ENCODE results near the gene MRPL28. TPM values are rescaled to one million over a fixed set of nuclear protein-coding genes. Genes with fewer than 3 reads are reported as not detected.
A peak's percentile ranks its signal among the peaks of the same experiment; 100 is the strongest.
"Not testable (repeated sequence)": the region's sequence is repeated elsewhere in the genome, so short reads cannot be mapped to it uniquely, and the experiment has no call there.

The MRPL28 gene
- total RNA-seq, 1 experiment from 2014 or later = 38.1 TPM

DNA sequence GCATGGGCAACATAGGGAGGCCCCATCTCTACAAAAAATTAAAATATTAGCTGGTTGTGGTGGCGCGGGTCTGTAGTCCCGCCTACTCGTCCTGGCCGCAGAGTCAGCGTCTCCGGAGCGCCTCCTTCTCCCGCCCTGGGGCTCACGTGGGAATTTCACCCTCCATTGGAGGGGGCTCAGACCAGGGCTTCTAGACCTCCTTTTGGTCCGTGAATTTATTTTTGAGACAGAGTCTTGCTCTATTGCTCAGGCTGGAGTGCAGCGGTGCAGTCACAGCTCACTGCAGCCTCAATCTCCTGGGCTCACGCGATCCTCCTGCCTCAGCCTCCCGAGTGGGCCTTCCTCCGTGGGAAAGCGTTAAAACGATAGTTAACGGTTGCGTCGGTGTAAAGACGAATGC is 26.3 kb upstream of the MRPL28 start:
- no peaks in the 10 kb centered on the region for H3K27me3 ChIP-seq (ENCODE audit: low read length)
- H3K36me3 ChIP-seq (ENCODE audit: insufficient read depth, low read length) = no peaks in the 10 kb centered on the region
- 0 out of 2 replicates have a peak, but pooled peaks cover 7% of the 10 kb centered on the region for H4K20me1 ChIP-seq (ENCODE audit: insufficient read depth, low read depth, low read length)
- H2AFZ ChIP-seq (ENCODE audit: low read length) = peak overlapping the region; percentile 81; the same call in 1 of the 2 replicates
- peak; percentile 67 for DNase-seq
- H3K4me3 ChIP-seq (ENCODE audit: low read length) = peak overlapping the region; percentile 58
- H3K79me2 ChIP-seq (ENCODE audit: low read length) = no peaks in the 10 kb centered on the region
- peak overlapping the region; percentile 65 for H3K9ac ChIP-seq (ENCODE audit: low read length)
- no peak overlapping the region for H3K27ac ChIP-seq (ENCODE audit: low read length)
- peaks cover 36% of the 10 kb centered on the region for H3K4me1 ChIP-seq (ENCODE audit: low read length)
- H3K4me2 ChIP-seq (ENCODE audit: low read depth, low read length, poor library complexity, severe bottlenecking) = peak overlapping the region; percentile 54
- no peaks in the 10 kb centered on the region for H3K9me2 ChIP-seq (replicated peaks; ENCODE audit: insufficient read depth, low read length)
- H3K9me3 ChIP-seq (ENCODE audit: low read length) = peaks cover 3% of the 10 kb centered on the region; the same call in 1 of the 2 replicates

DNA sequence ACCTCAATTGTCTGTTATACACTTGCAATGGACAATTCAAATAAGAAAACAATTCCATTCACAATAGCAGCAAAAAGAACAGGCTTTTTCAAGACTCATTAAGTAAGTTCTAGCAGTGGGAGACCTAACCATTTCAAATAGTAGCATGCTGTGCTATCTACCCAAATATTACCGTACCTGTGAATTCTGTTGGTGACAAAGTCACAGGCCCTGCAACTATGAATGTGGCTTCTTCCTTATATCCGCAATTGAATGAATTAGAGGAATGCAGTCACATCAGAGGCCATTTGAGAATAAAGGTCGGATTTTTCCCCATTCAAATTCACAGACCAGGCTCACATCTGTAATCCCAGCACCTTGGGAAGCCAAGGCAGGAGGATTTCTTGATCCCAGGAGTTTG is 25.9 kb upstream of the MRPL28 start:
- Histone ChIP-seq H3K4me1 (ENCODE audit: low read length) (peaks cover 36% of the 10 kb centered on the region), H3K9me2 (replicated peaks; ENCODE audit: insufficient read depth, low read length) (no peaks in the 10 kb centered on the region), H3K36me3 (ENCODE audit: insufficient read depth, low read length) (no peaks in the 10 kb centered on the region), H3K27me3 (ENCODE audit: low read length) (no peaks in the 10 kb centered on the region), H2AFZ (ENCODE audit: low read length) (no peak overlapping the region), H3K4me3 (ENCODE audit: low read length) (0 out of 2 replicates have a peak overlapping the region, but pooled peaks have one; percentile 58), H3K9ac (ENCODE audit: low read length) (peak overlapping the region; percentile 65; the same call in 1 of the 2 replicates), H3K79me2 (ENCODE audit: low read length) (no peaks in the 10 kb centered on the region), H3K27ac (ENCODE audit: low read length) (no peak overlapping the region), H4K20me1 (ENCODE audit: insufficient read depth, low read depth, low read length) (0 out of 2 replicates have a peak, but pooled peaks cover 7% of the 10 kb centered on the region), H3K4me2 (ENCODE audit: low read depth, low read length, poor library complexity, severe bottlenecking) (no peak overlapping the region), H3K9me3 (ENCODE audit: low read length) (peaks cover 3% of the 10 kb centered on the region; the same call in 1 of the 2 replicates)
- DNase-seq = no peak

DNA sequence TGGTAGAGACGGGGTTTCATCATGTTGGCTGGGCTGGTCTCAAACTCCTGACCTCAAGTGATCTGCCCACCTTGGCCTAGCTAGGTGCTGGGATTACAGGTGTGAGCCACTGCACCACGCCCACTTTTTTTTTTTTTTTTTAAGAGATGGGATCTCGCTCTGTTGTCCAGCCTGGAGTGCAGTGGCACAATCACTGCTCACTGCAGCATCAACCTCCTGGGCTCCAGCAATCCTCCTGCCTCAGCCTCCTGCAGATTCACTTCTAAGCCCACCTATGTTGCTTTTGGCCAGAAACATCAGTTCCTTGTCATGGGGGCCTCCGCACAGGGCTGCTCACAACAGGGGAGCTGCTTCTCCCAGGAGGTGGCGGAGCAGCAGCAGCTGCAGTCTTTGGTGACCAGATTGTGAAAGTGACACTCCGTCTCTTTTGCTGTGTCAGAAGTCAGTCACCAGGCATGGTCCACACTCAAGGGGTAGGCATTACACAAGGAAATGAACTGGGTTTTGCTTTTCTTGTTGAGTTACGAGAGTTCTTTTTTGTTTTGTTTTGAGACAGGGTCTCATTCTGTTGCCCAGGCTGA is 22.2 kb upstream of the MRPL28 start:
- H3K27ac ChIP-seq (ENCODE audit: low read length) = no peak overlapping the region
- no peaks in the 10 kb centered on the region for H3K36me3 ChIP-seq (ENCODE audit: insufficient read depth, low read length)
- DNase-seq = no peak
- no peaks in the 10 kb centered on the region for H4K20me1 ChIP-seq (ENCODE audit: insufficient read depth, low read depth, low read length)
- H3K79me2 ChIP-seq (ENCODE audit: low read length) = no peaks in the 10 kb centered on the region
- no peak overlapping the region for H3K9ac ChIP-seq (ENCODE audit: low read length)
- no peak overlapping the region for H3K4me3 ChIP-seq (ENCODE audit: low read length)
- H3K4me2 ChIP-seq (ENCODE audit: low read depth, low read length, poor library complexity, severe bottlenecking) = no peak overlapping the region
- H3K4me1 ChIP-seq (ENCODE audit: low read length) = peaks cover 6% of the 10 kb centered on the region
- H2AFZ ChIP-seq (ENCODE audit: low read length) = no peak overlapping the region
- no peaks in the 10 kb centered on the region for H3K9me2 ChIP-seq (replicated peaks; ENCODE audit: insufficient read depth, low read length)
- H3K27me3 ChIP-seq (ENCODE audit: low read length) = no peaks in the 10 kb centered on the region
- H3K9me3 ChIP-seq (ENCODE audit: low read length) = peaks cover 3% of the 10 kb centered on the region; the same call in 1 of the 2 replicates

DNA sequence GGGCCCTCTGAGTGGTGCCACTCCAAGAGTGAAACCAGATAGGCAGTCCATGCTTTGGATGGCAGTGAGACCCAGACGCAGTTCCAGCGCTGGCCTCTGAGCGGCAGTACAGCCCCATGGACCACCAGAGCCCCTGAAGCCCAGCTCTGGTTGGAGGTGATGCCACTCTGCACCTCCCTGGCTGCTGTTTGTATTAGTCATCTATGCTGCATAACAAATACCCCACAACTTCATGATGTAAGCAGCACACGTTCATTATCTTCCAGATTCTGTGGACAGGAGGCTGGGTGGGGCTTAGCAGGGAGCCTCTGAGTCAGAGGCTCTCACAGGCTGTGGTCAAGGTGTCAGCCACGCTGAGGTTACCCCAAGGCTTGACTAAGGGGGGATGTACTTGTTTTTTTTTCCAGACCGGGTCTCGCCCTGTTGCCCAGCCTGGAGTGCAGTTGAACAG is 21.6 kb upstream of the MRPL28 start:
- Histone ChIP-seq H3K4me1 (ENCODE audit: low read length) (peaks cover 6% of the 10 kb centered on the region), H3K4me2 (ENCODE audit: low read depth, low read length, poor library complexity, severe bottlenecking) (no peak overlapping the region)

DNA sequence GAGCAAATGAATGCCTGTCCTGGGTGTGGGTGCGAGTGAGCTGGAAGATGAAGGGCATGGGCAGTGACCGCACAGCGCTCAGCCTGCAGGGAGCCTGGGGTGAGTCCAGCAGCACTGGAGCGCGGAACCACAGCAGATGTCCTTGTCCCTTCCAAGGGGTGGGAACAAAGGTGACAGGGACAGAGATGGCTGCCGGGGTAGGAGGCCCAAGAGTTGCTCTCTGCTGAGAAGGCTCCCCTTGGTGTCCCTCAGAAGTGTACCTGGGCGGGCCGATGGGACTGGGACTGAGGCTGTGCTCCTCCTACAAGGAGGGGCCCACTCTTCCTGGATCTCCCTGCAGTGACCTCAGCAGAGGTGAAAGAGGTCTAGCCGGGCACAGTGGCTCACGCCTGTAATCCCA is 19.0 kb upstream of the MRPL28 start:
- Histone ChIP-seq H3K4me1 (ENCODE audit: low read length) (no peaks in the 10 kb centered on the region), H4K20me1 (ENCODE audit: insufficient read depth, low read depth, low read length) (no peaks in the 10 kb centered on the region), H3K36me3 (ENCODE audit: insufficient read depth, low read length) (no peaks in the 10 kb centered on the region), H3K79me2 (ENCODE audit: low read length) (no peaks in the 10 kb centered on the region), H3K9ac (ENCODE audit: low read length) (no peak overlapping the region), H3K4me2 (ENCODE audit: low read depth, low read length, poor library complexity, severe bottlenecking) (no peak overlapping the region), H3K9me3 (ENCODE audit: low read length) (peaks cover 3% of the 10 kb centered on the region; the same call in 1 of the 2 replicates), H3K4me3 (ENCODE audit: low read length) (no peak overlapping the region), H2AFZ (ENCODE audit: low read length) (no peak overlapping the region), H3K27ac (ENCODE audit: low read length) (no peak overlapping the region), H3K27me3 (ENCODE audit: low read length) (no peaks in the 10 kb centered on the region), H3K9me2 (replicated peaks; ENCODE audit: insufficient read depth, low read length) (no peaks in the 10 kb centered on the region)
- DNase-seq = no peak

More for the DNA sequence above, 21.6 kb upstream of the MRPL28 start:
- no peaks in the 10 kb centered on the region for H3K9me2 ChIP-seq (replicated peaks; ENCODE audit: insufficient read depth, low read length)
- peak; percentile 93 for DNase-seq
- peaks cover 3% of the 10 kb centered on the region; the same call in 1 of the 2 replicates for H3K9me3 ChIP-seq (ENCODE audit: low read length)
- H4K20me1 ChIP-seq (ENCODE audit: insufficient read depth, low read depth, low read length) = no peaks in the 10 kb centered on the region
- H3K79me2 ChIP-seq (ENCODE audit: low read length) = no peaks in the 10 kb centered on the region
- no peak overlapping the region for H3K27ac ChIP-seq (ENCODE audit: low read length)
- no peak overlapping the region for H3K4me3 ChIP-seq (ENCODE audit: low read length)
- H3K27me3 ChIP-seq (ENCODE audit: low read length) = no peaks in the 10 kb centered on the region
- no peak overlapping the region for H2AFZ ChIP-seq (ENCODE audit: low read length)
- H3K36me3 ChIP-seq (ENCODE audit: insufficient read depth, low read length) = no peaks in the 10 kb centered on the region
- H3K9ac ChIP-seq (ENCODE audit: low read length) = no peak overlapping the region

DNA sequence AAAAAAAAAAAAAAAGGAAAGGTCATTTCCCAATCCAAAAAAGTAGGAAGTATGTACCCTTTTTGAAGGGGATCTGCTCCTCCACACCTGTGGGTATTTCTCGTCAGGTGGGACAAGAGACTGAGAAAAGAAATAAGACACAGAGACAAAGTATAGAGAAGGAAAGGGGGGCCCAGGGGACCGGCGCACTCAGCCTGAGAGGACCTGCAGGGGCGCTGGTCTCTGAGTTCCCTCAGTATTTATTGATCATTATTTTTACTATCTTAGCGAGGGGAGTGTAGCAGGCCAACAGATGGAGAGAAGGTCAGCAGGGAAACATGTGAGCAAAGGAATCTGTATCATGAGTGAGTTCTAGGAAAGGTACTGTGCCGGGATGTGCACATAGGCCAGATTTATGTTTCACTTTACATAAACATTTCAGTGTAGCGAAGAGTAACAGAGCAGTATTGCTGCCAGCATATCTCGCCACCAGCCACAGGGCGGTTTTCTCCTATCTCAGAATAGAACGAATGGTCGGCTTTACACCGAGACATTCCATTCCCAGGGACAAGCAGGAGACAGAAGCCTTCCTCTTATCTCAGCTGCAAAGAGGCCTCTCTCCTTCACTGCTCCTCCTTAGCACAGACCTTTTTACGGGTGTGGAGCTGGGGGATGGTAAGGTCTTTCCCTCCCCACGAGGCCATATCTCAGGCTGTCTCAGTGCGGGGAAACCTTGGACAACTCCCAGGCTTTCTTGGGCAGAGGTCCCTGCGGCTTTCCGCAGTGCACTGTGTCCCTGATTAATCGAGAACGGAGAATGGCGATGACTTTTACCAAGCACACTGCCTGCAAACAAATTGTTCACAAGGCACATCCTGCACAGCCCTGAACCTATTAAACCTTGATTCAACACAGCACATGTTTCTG is 17.7 kb upstream of the MRPL28 start:
- H3K27me3 ChIP-seq (ENCODE audit: low read length); H3K36me3 ChIP-seq (ENCODE audit: insufficient read depth, low read length); H2AFZ ChIP-seq (ENCODE audit: low read length); H4K20me1 ChIP-seq (ENCODE audit: insufficient read depth, low read depth, low read length); H3K4me2 ChIP-seq (ENCODE audit: low read depth, low read length, poor library complexity, severe bottlenecking); H3K9ac ChIP-seq (ENCODE audit: low read length); H3K79me2 ChIP-seq (ENCODE audit: low read length); H3K27ac ChIP-seq (ENCODE audit: low read length); DNase-seq; H3K4me3 ChIP-seq (ENCODE audit: low read length); H3K9me2 ChIP-seq (replicated peaks; ENCODE audit: insufficient read depth, low read length); H3K9me3 ChIP-seq (ENCODE audit: low read length); H3K4me1 ChIP-seq (ENCODE audit: low read length): not testable (repeated sequence)

DNA sequence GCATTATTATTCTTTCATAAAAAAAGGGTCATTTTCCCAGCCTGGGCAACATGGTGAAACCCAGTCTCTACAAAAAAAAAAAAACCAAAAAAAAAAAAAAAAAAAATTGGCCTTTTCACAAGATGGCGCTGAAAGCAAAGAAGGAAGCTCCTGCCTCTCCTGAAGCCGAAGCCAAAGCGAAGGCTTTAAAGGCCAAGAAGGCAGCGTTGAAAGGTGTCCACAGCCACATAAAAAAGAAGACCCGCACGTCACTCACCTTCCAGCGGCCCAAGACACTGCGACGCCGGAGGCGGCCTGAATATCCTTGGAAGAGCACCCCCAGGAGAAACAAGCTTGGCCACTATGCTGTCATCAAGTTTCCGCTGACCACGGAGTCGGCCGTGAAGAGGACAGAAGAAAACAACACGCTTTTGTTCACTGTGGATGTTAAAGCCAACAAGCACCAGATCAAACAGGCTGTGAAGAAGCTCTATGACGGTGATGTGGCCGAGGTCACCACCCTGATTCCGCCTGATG is 16.4 kb upstream of the MRPL28 start:
- Histone ChIP-seq H3K27ac (ENCODE audit: low read length) (no peak overlapping the region), H3K27me3 (ENCODE audit: low read length) (no peaks in the 10 kb centered on the region), H3K9me3 (ENCODE audit: low read length) (no peaks in the 10 kb centered on the region), H2AFZ (ENCODE audit: low read length) (no peak overlapping the region), H3K9me2 (replicated peaks; ENCODE audit: insufficient read depth, low read length) (no peaks in the 10 kb centered on the region), H3K9ac (ENCODE audit: low read length) (no peak overlapping the region), H3K36me3 (ENCODE audit: insufficient read depth, low read length) (no peaks in the 10 kb centered on the region), H3K79me2 (ENCODE audit: low read length) (no peaks in the 10 kb centered on the region), H4K20me1 (ENCODE audit: insufficient read depth, low read depth, low read length) (no peaks in the 10 kb centered on the region), H3K4me3 (ENCODE audit: low read length) (no peak overlapping the region), H3K4me1 (ENCODE audit: low read length) (peaks cover 18% of the 10 kb centered on the region), H3K4me2 (ENCODE audit: low read depth, low read length, poor library complexity, severe bottlenecking) (no peak overlapping the region)
- DNase-seq = no peak
